ENCODE results near the gene MARCHF3.
"Not testable (repeated sequence)": the region's sequence is repeated elsewhere in the genome, so short reads cannot be mapped to it uniquely, and the experiment has no call there.

The MARCHF3 gene

DNA sequence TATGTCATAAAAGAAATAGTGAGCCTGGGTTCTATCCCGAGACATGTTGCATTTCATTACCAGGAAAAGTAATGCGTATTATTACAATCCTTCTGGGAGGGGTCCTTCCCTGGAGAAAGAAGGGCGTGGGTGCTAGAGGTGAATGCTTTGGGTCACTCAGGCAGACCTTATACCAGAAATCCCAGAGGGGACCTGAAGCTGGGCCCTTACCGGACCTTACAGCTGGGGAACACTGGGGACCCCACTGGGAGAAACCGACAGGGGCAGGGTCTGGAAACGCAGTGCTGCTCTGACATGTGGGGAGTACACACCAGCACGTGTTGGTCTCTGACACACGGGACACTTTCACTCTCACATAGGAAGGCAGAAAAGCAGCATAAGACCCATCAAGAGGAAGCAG, 182.1 kb downstream of the MARCHF3 start:
- H3K4me3 ChIP-seq (ENCODE audit: low read length) = no peak overlapping the region
- no peak for DNase-seq (ENCODE audit: low read depth)
- TF ChIP-seq, protein P1, sequence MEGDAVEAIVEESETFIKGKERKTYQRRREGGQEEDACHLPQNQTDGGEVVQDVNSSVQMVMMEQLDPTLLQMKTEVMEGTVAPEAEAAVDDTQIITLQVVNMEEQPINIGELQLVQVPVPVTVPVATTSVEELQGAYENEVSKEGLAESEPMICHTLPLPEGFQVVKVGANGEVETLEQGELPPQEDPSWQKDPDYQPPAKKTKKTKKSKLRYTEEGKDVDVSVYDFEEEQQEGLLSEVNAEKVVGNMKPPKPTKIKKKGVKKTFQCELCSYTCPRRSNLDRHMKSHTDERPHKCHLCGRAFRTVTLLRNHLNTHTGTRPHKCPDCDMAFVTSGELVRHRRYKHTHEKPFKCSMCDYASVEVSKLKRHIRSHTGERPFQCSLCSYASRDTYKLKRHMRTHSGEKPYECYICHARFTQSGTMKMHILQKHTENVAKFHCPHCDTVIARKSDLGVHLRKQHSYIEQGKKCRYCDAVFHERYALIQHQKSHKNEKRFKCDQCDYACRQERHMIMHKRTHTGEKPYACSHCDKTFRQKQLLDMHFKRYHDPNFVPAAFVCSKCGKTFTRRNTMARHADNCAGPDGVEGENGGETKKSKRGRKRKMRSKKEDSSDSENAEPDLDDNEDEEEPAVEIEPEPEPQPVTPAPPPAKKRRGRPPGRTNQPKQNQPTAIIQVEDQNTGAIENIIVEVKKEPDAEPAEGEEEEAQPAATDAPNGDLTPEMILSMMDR (IDR thresholded peaks at IDR 0.05; ENCODE audit: insufficient read depth, low read depth, low read length, missing control alignments) = no peak

DNA sequence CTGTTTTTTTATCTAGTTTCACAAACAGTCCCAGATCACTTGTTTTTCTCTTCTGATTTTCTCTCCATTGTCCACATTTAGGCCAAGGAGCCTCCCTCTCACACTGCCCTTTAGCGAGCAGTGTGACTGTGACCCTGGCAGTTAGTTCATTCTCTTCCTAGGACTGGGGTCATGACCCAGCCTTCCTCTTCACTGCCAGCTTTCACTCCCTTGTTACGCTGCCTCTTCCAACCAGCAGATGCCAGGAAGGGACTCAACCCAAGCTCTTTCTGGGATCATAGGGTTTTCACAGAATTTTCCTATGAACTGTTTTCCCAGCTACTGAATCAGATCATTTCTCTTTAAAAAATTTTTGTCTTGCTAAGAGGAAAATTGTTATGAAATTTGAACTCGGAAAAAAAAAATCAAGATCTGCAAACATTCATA, 182.5 kb downstream of the MARCHF3 start:
- H3K4me3 ChIP-seq (ENCODE audit: low read length) = no peak overlapping the region
- DNase-seq (ENCODE audit: low read depth) = no peak
- TF ChIP-seq, protein P1 (IDR thresholded peaks at IDR 0.05; ENCODE audit: insufficient read depth, low read depth, low read length, missing control alignments) = no peak

DNA sequence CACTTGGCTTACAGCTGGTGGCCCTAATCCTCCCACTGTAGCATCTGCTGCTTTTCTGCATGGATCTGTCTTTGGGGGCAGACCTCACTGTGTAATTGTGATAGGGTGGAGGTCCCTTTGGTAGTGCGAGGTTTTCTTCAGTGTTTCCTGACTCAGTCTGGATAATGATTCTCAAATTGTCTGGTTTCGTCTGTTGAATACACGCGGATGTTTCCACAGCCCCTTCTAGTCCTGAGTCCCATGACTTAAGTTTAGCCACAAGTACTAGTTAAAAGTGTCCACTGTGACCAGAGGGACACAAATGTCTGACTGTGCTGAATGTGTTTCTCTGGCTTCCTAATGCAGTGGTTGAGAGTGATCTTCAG, 182.9 kb downstream of the MARCHF3 start:
- TF ChIP-seq, protein P1 (IDR thresholded peaks at IDR 0.05; ENCODE audit: insufficient read depth, low read depth, low read length, missing control alignments) = no peak
- DNase-seq (ENCODE audit: low read depth) = no peak
- no peak overlapping the region for H3K4me3 ChIP-seq (ENCODE audit: low read length)

DNA sequence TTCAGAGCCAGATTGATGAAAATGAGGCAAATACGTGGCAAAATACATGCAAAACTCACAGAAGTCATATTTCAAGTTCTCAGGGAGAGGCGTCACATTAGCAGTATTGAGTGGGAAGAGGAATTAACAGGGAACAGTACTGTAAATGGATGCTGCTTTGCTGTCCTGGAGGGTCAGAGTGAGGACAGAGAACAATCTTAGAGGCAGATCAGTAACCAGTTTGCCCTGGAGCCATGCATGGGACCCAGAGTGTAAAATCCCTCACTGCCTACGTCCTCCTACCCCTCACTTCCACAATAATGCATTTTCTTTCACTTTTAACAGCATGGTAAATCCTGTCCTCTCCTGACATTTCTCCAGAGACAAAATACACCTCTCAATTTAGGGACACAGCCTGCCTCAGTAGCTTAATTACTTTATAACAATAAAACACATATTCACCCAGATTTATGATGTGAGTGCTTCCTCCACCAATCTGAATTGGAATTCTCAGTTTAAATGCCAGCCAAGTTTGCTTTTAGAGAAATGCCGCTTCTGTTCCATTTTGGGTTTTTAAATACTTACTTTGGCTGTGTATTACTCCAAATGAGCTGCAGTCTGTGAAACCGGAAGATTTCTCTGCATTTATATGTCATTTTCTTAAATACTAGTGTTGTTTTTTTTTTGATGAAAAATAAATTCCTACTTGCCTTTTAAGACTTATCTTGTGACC, 183.5 kb downstream of the MARCHF3 start:
- TF ChIP-seq, protein P1 (IDR thresholded peaks at IDR 0.05; ENCODE audit: insufficient read depth, low read depth, low read length, missing control alignments) = no peak
- no peak for DNase-seq (ENCODE audit: low read depth)
- H3K4me3 ChIP-seq (ENCODE audit: low read length) = no peak overlapping the region

DNA sequence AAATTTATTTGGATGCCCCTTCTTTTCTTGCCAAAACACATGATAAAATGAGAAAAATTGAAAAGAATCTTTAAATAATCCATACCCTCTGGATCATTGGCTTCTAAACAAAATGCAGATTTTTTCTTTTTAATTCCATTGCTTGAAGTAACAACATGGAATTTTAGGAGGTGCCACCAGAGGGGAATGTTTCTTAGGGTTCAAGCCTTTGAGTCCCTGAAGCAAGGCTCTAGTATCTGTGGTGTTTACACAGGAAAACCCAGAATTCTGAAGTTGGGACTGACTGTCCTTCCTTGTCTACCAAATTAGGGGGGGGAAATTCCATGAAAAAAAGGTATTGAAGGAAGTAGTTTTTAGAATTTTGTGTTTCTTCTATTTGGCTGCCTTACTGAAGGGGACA, 184.0 kb downstream of the MARCHF3 start:
- no peak overlapping the region for H3K4me3 ChIP-seq (ENCODE audit: low read length)
- peak; percentile 11 for DNase-seq (ENCODE audit: low read depth)
- TF ChIP-seq, protein P1 (IDR thresholded peaks at IDR 0.05; ENCODE audit: insufficient read depth, low read depth, low read length, missing control alignments) = no peak

DNA sequence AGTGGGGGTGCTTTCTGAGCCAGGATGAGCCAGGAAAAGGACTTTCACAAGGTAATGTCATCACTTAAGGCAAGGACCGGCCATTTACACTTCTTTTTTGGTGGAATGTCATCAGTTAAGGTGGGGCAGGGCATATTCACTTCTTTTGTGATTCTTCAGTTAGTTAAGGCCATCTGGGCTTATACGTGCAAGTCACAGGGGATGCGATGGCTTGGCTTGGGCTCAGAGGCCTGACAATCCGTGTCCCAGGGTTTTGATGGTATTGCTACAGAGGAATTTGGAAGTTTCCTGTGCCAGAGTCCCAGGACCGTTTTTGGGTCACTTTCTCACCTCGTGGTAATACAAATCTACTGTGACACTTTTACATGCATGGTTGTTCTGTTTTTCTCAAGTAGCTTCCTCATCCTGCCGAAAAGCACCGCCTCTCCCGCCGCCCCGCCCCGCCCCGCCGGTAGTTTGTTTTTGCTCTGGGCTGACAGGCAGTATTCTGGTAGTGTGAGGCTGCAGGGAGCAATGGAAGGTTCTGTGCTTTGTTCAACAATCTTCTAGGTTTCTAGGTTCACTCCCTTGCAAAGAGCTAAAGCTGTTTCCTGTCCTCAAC, 184.8 kb downstream of the MARCHF3 start:
- H3K4me3 ChIP-seq (ENCODE audit: low read length) = not testable (repeated sequence)
- DNase-seq (ENCODE audit: low read depth) = peak; percentile 22

DNA sequence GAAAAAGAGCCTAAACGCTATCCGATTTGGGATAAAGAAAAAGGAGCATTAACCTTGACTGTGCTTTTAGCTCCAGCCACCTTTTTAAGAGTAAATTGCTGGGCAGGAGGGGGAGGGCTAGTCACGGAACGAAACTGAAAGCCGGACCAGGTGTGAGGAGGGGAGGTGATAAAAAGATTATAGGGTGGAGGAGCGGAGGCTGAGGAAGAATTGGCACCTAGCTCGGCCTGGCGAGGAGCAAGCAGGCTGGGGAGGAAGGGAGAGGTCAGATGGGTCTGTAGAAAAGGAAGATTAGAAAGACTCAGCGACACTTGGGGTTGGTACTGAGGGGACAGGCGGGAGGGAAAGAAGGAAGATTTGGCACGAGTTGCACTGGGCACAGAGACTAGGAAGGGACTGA, 187.0 kb downstream of the MARCHF3 start:
- not testable (repeated sequence) for H3K4me3 ChIP-seq (ENCODE audit: low read length); DNase-seq (ENCODE audit: low read depth)

DNA sequence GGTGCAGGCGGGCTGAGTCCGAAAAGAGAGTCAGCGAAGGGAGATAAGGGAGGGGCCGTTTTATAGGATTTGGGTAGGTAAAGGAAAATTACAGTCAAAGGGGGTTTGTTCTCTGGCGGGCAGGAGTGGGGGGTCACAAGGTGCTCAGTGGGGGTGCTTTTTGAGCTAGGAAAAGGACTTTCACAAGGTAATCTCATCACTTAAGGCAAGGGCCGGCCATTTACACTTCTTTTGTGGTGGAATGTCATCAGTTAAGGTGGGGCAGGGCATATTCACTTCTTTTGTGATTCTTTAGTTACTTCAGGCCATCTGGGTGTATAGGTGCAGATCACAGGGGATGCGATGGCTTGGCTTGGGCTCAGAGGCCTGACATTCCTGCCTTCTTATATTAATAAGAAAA, 191.0 kb downstream of the MARCHF3 start:
- not testable (repeated sequence) for H3K4me3 ChIP-seq (ENCODE audit: low read length); DNase-seq (ENCODE audit: low read depth)
